WTC11 (cell line): ENCODE measurements around the gene POLR2C. TPM values are rescaled to one million over a fixed set of nuclear protein-coding genes. Genes with fewer than 3 reads are reported as not detected.

Source experiments
- ATAC-seq: fragments of 200-7000 bp; cut with Tn5 transposase; 2 replicates; pipeline ENCODE4 v1.10.0; 2021; ENCODE audit warnings: mild to moderate bottlenecking, moderate library complexity
- CTCF ChIA-PET: fragments of 300-600 bp; sonication (Branson Sonifier 250); formaldehyde crosslinking; loops from one replicate; lab custom pipeline; 2021; ENCODE audit warnings: antibody characterized with exemption; lab: Charles Lee
- POLR2A ChIA-PET: fragments of 350-600 bp; sonication (Branson Sonifier 250); formaldehyde crosslinking; loops from one replicate; lab custom pipeline; 2021; ENCODE audit warnings: antibody characterized with exemption; lab: Charles Lee
- DNase-seq: peaks from one replicate; pipeline ENCODE4 v3.0.0; 2021; ENCODE audit warnings: low spot score
- H3K27ac Mint-ChIP-seq: 2 replicates; pipeline ENCODE4 v1.8.0; 2021; ENCODE audit warnings: mixed read lengths
- H3K27me3 Mint-ChIP-seq: 2 replicates; pipeline ENCODE4 v1.8.0; 2021; ENCODE audit warnings: low read depth, mild to moderate bottlenecking, moderate library complexity, mixed read lengths
- H3K36me3 Mint-ChIP-seq: 2 replicates; pipeline ENCODE4 v1.8.0; 2021; ENCODE audit warnings: mixed read lengths
- H3K4me1 Mint-ChIP-seq: 2 replicates; pipeline ENCODE4 v1.8.0; 2022; ENCODE audit warnings: mixed read lengths
- H3K4me3 Mint-ChIP-seq: 2 replicates; pipeline ENCODE4 v1.8.0; 2021; ENCODE audit warnings: mild to moderate bottlenecking, moderate library complexity, mixed read lengths
- H3K9me3 Mint-ChIP-seq: 2 replicates; pipeline ENCODE4 v1.8.0; 2021; ENCODE audit warnings: mixed read lengths
- ARID4B ChIP-seq: sonication (generic); formaldehyde crosslinking; IDR thresholded peaks from 2 replicates; pipeline ENCODE4 v1.8.0; 2023; ENCODE audit warnings: missing genetic modification reagents, mild to moderate bottlenecking, borderline replicate concordance
- ATF1 ChIP-seq: sonication (generic); formaldehyde crosslinking; IDR thresholded peaks from 2 replicates; pipeline ENCODE4 v1.8.1; 2023; ENCODE audit warnings: mild to moderate bottlenecking, moderate library complexity, missing genetic modification reagents
- ELF4 ChIP-seq: sonication (generic); formaldehyde crosslinking; IDR thresholded peaks from 2 replicates; pipeline ENCODE4 v1.8.1; 2022; ENCODE audit warnings: low read depth, mild to moderate bottlenecking, moderate library complexity, missing genetic modification reagents
- ETV6 ChIP-seq: sonication (generic); formaldehyde crosslinking; IDR thresholded peaks from 2 replicates; pipeline ENCODE4 v1.8.1; 2022; ENCODE audit warnings: mild to moderate bottlenecking, missing genetic modification reagents
- GRHL2 ChIP-seq: fragments of 250-450 bp; sonication (Bioruptor Pico); IDR thresholded peaks from 2 replicates; pipeline ENCODE4 v1.8.0; 2022; ENCODE audit warnings: mild to moderate bottlenecking, moderate library complexity; ENCODE audit not compliant: insufficient replicate concordance, severe bottlenecking
- KAT7 ChIP-seq: sonication (generic); formaldehyde crosslinking; IDR thresholded peaks from 2 replicates; pipeline ENCODE4 v1.8.1; 2023; ENCODE audit warnings: missing genetic modification reagents, mild to moderate bottlenecking, borderline replicate concordance
- NFYB ChIP-seq: sonication (generic); formaldehyde crosslinking; conservative IDR thresholded peaks from 2 replicates; pipeline ENCODE4 v1.8.0; 2022; ENCODE audit warnings: low read depth, missing genetic modification reagents
- PRRX2 ChIP-seq: fragments of 250-450 bp; sonication (Bioruptor Pico); IDR thresholded peaks from 2 replicates; pipeline ENCODE4 v1.8.0; 2021; ENCODE audit warnings: mild to moderate bottlenecking
- SMAD4 ChIP-seq: sonication (generic); formaldehyde crosslinking; IDR thresholded peaks from 2 replicates; pipeline ENCODE4 v1.8.0; 2022; ENCODE audit warnings: mild to moderate bottlenecking, missing genetic modification reagents
- SP1 ChIP-seq: sonication (generic); formaldehyde crosslinking; conservative IDR thresholded peaks from 2 replicates; pipeline ENCODE4 v1.8.1; 2022; ENCODE audit warnings: missing genetic modification reagents
- TEAD4 ChIP-seq: sonication (generic); formaldehyde crosslinking; IDR thresholded peaks from 2 replicates; pipeline ENCODE4 v1.8.0; 2022; ENCODE audit warnings: mild to moderate bottlenecking, missing genetic modification reagents
- TP53 ChIP-seq: sonication (generic); formaldehyde crosslinking; IDR thresholded peaks from 2 replicates; pipeline ENCODE4 v1.8.1; 2023; ENCODE audit warnings: mild to moderate bottlenecking, missing genetic modification reagents
- ZNF219 ChIP-seq: sonication (generic); formaldehyde crosslinking; IDR thresholded peaks from 2 replicates; pipeline ENCODE4 v1.8.0; 2023; ENCODE audit warnings: missing genetic modification reagents, mild to moderate bottlenecking, borderline replicate concordance
- ZNF317 ChIP-seq: sonication (generic); formaldehyde crosslinking; IDR thresholded peaks from 2 replicates; pipeline ENCODE4 v1.8.1; 2023; ENCODE audit warnings: low read depth, mild to moderate bottlenecking, moderate library complexity, missing genetic modification reagents, borderline replicate concordance
- ZNF396 ChIP-seq: fragments of 250-450 bp; sonication (Bioruptor Pico); IDR thresholded peaks from 2 replicates; pipeline ENCODE4 v1.8.0; 2021; ENCODE audit warnings: mild to moderate bottlenecking, moderate library complexity, borderline replicate concordance
- total RNA-seq: library from RNA; stranded (reverse); gene quantifications from 3 replicates; pipeline ENCODE4 v1.2.3, GENCODE V29; 2021
- TF ChIP-seq, protein P1 (sequence below): fragments of 250-450 bp; sonication (Bioruptor Pico); IDR thresholded peaks from 2 replicates; pipeline ENCODE4 v1.9.0; 2021; ENCODE audit warnings: mild to moderate bottlenecking
- TF ChIP-seq, protein P2 (sequence below): fragments of 250-450 bp; sonication (Bioruptor Pico); IDR thresholded peaks from 2 replicates; pipeline ENCODE4 v1.9.0; 2021; ENCODE audit warnings: mild to moderate bottlenecking
- TF ChIP-seq, protein P3 (sequence below): sonication (generic); formaldehyde crosslinking; conservative IDR thresholded peaks from 2 replicates; pipeline ENCODE4 v1.8.1; 2022; ENCODE audit warnings: mild to moderate bottlenecking, missing genetic modification reagents
- TF ChIP-seq, protein P4 (sequence below): sonication (generic); formaldehyde crosslinking; IDR thresholded peaks from 2 replicates; pipeline ENCODE4 v1.8.1; 2022; ENCODE audit warnings: mild to moderate bottlenecking, missing genetic modification reagents, moderate library complexity, borderline replicate concordance
- TF ChIP-seq, protein P5 (sequence below): sonication (generic); formaldehyde crosslinking; IDR thresholded peaks from 2 replicates; pipeline ENCODE4 v1.8.1; 2023; ENCODE audit warnings: mild to moderate bottlenecking, missing genetic modification reagents, moderate library complexity

Gene POLR2C
- total RNA-seq, 1 experiment from 2014 or later = 75.4 TPM

DNA sequence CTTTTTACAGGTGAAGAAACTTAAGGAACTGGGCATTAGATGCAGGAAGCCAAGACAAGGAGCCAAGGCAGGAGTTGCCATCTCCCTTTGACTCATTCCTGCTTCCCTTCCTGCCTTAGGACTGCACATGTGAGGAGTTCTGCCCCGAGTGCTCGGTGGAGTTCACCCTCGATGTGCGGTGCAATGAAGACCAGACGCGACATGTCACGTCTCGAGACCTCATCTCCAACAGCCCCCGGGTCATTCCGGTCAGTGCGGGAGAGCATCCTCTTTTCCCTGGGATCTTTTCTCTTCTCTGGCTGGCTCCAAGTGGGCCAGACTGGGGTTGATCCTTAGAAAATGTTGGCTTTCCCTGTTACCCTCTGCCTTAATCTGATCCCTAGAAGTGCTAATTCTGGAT lies 6.6 kb downstream of the POLR2C start:
- TF ChIP-seq, protein P1, sequence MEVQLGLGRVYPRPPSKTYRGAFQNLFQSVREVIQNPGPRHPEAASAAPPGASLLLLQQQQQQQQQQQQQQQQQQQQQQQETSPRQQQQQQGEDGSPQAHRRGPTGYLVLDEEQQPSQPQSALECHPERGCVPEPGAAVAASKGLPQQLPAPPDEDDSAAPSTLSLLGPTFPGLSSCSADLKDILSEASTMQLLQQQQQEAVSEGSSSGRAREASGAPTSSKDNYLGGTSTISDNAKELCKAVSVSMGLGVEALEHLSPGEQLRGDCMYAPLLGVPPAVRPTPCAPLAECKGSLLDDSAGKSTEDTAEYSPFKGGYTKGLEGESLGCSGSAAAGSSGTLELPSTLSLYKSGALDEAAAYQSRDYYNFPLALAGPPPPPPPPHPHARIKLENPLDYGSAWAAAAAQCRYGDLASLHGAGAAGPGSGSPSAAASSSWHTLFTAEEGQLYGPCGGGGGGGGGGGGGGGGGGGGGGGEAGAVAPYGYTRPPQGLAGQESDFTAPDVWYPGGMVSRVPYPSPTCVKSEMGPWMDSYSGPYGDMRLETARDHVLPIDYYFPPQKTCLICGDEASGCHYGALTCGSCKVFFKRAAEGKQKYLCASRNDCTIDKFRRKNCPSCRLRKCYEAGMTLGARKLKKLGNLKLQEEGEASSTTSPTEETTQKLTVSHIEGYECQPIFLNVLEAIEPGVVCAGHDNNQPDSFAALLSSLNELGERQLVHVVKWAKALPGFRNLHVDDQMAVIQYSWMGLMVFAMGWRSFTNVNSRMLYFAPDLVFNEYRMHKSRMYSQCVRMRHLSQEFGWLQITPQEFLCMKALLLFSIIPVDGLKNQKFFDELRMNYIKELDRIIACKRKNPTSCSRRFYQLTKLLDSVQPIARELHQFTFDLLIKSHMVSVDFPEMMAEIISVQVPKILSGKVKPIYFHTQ (CRISPR knock-in tag) = no peak
- TF ChIP-seq, protein P2, sequence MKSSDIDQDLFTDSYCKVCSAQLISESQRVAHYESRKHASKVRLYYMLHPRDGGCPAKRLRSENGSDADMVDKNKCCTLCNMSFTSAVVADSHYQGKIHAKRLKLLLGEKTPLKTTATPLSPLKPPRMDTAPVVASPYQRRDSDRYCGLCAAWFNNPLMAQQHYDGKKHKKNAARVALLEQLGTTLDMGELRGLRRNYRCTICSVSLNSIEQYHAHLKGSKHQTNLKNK (CRISPR knock-in tag) = no peak
- TF ChIP-seq ARID4B (CRISPR knock-in tag) = no peak
- TF ChIP-seq KAT7 (CRISPR knock-in tag) = no peak
- TF ChIP-seq NFYB (CRISPR knock-in tag) = no peak
- no peak for TF ChIP-seq GRHL2 (CRISPR knock-in tag)
- TF ChIP-seq TP53 = no peak
- no peak for TF ChIP-seq TEAD4
- TF ChIP-seq SMAD4 (CRISPR knock-in tag) = no peak
- no peak for TF ChIP-seq ZNF317 (CRISPR knock-in tag)
- TF ChIP-seq ATF1 = no peak
- TF ChIP-seq SP1 = no peak
- TF ChIP-seq, protein P3, sequence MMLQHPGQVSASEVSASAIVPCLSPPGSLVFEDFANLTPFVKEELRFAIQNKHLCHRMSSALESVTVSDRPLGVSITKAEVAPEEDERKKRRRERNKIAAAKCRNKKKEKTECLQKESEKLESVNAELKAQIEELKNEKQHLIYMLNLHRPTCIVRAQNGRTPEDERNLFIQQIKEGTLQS (CRISPR knock-in tag) = no peak
- TF ChIP-seq, protein P4, sequence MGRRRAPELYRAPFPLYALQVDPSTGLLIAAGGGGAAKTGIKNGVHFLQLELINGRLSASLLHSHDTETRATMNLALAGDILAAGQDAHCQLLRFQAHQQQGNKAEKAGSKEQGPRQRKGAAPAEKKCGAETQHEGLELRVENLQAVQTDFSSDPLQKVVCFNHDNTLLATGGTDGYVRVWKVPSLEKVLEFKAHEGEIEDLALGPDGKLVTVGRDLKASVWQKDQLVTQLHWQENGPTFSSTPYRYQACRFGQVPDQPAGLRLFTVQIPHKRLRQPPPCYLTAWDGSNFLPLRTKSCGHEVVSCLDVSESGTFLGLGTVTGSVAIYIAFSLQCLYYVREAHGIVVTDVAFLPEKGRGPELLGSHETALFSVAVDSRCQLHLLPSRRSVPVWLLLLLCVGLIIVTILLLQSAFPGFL (CRISPR knock-in tag) = no peak
- TF ChIP-seq ETV6 = no peak
- no peak for TF ChIP-seq ZNF219 (CRISPR knock-in tag)
- no peak for TF ChIP-seq ZNF396 (CRISPR knock-in tag)
- no peak for TF ChIP-seq ELF4 (CRISPR knock-in tag)
- TF ChIP-seq, protein P5, sequence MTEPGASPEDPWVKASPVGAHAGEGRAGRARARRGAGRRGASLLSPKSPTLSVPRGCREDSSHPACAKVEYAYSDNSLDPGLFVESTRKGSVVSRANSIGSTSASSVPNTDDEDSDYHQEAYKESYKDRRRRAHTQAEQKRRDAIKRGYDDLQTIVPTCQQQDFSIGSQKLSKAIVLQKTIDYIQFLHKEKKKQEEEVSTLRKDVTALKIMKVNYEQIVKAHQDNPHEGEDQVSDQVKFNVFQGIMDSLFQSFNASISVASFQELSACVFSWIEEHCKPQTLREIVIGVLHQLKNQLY = no peak
- no peak for TF ChIP-seq PRRX2 (CRISPR knock-in tag)
- Mint-ChIP-seq H3K4me3 (no peak overlapping the region), H3K27me3 (no peaks in the 10 kb centered on the region), H3K36me3 (peaks cover 64% of the 10 kb centered on the region), H3K9me3 (no peaks in the 10 kb centered on the region), H3K27ac (no peak overlapping the region), H3K4me1 (peaks cover 30% of the 10 kb centered on the region)
- no peak for ATAC-seq
- no peak for DNase-seq
- ChIA-PET CTCF (no interaction called here), POLR2A (no interaction called here)
